Astrocyte of the spinal cord (primary cell): Measurements from ENCODE around the gene RAB20.

Experiments
- DNase-seq: peaks from one replicate; pipeline ENCODE4 v3.0.0; 2011; ENCODE audit warnings: low read depth, low spot score
- H3K4me3 ChIP-seq: 2 replicates; pipeline ENCODE4 v1.5.1; 2011; ENCODE audit warnings: low read depth, mild to moderate bottlenecking, low read length, moderate library complexity
- in situ Hi-C: cut with HindIII; loops from 2 replicates; pipeline ENCODE4 v1.10.0; 2017; ENCODE audit warnings: low sequenced_read_pairs
- TF ChIP-seq, protein P1 (sequence below): IDR thresholded peaks from 2 replicates; pipeline ENCODE4 v1.5.1; 2012; ENCODE audit warnings: low read depth, mild to moderate bottlenecking, low read length, inconsistent platforms

RAB20 gene

DNA sequence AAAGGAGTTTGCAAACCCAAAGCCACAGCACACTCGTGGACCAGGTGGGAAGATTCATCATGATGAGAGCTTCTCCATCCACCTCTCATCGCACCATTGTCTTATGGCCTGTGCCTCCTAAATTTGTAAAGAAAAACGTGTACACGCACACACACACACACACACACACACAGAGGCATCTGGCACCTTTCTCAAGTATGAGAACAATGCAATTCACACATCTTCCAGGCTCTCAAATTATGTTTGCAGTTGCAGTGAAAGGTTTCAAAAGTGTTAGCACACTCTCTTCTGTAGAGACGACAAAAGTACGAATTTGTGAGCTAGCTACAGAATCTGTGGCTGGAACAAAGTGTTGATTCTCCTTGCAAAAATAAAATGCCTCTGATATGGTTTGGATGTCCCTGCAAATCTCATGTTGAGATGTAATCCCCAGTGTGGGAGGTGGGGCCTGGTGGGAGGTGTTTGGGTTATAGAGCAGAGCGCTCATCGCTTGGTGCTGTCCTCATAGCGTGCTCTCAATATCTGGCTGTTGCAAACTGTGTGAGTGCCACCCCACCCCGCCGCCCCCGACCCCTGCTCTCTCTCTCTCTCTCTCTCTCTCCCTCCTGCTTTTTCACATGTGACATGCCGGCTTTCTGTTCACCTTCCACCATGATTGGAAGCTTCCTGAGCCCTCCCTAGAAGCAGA lies 21.8 kb upstream of the RAB20 start:
- H3K4me3 ChIP-seq = no peak overlapping the region
- TF ChIP-seq, protein P1, sequence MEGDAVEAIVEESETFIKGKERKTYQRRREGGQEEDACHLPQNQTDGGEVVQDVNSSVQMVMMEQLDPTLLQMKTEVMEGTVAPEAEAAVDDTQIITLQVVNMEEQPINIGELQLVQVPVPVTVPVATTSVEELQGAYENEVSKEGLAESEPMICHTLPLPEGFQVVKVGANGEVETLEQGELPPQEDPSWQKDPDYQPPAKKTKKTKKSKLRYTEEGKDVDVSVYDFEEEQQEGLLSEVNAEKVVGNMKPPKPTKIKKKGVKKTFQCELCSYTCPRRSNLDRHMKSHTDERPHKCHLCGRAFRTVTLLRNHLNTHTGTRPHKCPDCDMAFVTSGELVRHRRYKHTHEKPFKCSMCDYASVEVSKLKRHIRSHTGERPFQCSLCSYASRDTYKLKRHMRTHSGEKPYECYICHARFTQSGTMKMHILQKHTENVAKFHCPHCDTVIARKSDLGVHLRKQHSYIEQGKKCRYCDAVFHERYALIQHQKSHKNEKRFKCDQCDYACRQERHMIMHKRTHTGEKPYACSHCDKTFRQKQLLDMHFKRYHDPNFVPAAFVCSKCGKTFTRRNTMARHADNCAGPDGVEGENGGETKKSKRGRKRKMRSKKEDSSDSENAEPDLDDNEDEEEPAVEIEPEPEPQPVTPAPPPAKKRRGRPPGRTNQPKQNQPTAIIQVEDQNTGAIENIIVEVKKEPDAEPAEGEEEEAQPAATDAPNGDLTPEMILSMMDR = no peak
- DNase-seq = no peak
- in situ Hi-C loops = no loop called here

DNA sequence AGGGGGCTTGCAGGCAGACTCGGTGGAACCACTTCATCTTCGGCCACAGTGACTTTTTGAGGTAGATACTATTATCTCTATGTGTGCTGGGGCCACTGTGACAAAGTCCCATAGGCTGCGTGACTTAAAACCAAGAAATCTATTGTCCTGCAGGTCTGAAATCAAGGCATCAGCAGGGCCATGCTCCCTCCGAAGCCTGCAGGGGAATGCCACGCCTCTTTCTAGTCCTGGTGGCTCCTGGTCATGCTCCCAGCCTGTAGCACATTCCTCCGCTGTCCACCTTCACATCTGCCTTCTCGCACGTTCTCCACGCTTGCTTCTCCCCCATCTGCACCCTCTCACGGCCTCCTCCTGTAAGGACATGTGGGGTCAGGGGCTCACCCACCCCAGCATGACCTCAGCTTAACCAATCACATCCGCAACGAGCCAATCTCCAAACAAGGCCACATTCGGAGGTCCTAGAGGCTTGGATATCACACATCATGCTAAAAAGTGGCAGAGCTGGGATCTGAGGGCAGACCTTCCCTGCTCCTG lies 21.0 kb upstream of the RAB20 start:
- DNase-seq = no peak
- TF ChIP-seq, protein P1 = no peak
- in situ Hi-C loops = no loop called here
- H3K4me3 ChIP-seq = no peak overlapping the region

DNA sequence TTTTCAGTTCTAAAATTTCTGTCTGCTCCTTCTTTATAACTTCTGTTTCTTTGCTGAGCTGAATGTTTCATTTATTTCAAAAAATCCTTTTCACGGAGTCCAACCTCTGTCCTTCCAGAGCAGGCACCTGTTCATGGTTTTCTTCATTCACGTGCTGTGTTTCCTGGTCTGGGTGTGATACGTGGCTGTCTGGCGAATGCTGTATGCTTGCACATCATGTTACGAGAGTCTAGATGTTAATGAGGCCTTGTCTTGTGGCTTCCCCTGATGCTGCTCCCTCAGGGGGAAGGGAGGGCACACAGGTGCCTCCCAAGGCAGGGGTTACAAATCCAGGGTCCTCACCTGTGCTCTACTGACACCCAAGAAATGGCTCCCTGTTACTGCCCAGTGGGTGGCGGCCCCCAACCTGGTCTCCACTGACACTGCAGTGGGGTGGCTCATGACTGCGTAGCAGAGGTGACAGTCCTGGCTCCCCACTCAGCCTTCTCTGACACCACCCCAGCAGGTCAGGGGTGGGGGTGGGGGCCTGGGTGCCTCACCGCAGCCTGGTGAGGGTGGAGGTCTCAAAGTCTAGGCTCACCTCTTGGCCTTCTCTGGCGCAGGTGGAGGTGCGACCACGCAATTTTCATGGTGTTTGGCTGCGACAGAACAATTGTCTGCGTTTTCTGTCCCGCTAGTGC lies 20.1 kb upstream of the RAB20 start:
- no peak for DNase-seq
- TF ChIP-seq, protein P1 = no peak
- in situ Hi-C loops = no loop called here
- H3K4me3 ChIP-seq = no peak overlapping the region

DNA sequence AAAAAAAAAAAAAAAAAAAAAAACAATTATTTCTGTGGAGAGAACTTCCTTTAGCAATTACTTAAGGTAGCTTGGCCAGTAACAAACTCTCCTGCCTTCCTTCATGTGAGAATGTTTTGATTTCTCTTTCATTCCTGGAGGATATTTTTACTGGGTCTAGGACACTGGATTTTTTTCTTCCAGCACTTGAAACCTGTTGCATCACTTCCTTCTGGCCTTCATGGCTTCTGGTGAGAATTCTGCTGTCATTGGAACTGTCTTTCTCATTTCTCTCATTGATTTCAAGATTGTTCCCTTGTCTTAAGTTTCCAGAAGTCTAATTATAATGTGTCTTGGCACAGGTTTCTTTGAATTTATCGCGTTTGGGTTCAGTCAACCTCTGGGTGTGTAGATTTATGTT lies 19.3 kb upstream of the RAB20 start:
- no peak overlapping the region for H3K4me3 ChIP-seq
- in situ Hi-C loops = no loop called here
- DNase-seq = peak; percentile 9
- TF ChIP-seq, protein P1 = no peak

DNA sequence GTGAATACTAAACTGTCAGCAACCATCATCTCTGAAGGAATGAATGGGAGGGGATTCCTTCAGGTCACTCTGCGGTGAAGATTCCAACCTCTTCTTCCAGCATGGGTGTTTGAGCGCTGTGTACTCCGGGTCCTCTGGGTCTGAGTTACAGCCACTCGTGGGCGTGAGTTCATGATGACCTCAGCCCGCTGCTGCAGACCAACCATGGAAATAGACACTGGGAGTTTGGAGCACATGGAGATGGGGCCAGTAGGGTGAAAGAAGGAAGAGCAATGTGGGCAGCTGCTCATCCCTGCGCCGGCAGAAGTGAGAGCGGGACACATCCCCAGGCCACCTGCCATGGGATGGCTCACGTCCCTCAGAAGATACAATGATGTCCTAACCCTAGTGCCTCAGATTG lies 16.8 kb upstream of the RAB20 start:
- in situ Hi-C loops = no loop called here
- TF ChIP-seq, protein P1 = no peak
- DNase-seq = no peak
- no peak overlapping the region for H3K4me3 ChIP-seq

DNA sequence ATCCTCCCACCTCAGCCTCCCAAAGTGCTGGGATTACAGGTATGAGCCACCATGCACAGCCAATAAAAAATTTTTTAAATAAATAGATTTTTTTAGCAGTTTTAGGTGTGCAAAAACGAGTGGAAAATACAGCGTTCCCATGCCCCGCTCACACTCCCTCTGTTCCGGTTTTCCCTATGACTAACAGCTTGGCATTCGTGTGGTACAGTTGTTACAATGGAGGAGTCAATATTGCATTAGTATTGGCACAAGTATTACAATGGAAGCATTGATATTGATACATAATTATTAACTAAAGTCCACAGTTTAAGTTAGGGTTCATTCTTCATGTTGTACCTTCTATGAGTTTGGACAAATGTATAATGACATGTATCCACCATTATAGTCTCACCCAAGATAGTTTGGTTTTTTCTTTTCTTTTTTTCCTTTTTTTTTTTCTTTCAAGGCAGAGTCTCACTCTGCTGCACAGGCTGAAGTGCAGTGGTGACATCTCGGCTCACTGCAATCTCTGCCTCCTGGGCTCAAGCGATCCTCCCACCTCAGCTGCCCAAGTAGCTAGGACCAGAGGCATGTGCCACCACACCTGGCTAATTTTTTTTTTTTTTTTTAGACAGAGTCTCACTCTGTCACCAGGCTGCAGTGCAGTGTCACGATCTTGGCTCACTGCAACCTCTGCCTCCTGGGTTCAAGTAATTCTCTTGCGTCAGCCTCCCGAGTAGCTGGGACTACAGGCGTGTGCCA lies 15.4 kb upstream of the RAB20 start:
- in situ Hi-C loops = no loop called here
- DNase-seq = no peak
- TF ChIP-seq, protein P1 = no peak
- H3K4me3 ChIP-seq = no peak overlapping the region
